ENCODE measurements around the gene ZBED2.
"Not testable (repeated sequence)": the region's sequence is repeated elsewhere in the genome, so short reads cannot be mapped to it uniquely, and the experiment has no call there.

The ZBED2 gene

GRCh38 chr3:111570404-111571030 lies 24.6 kb downstream of the ZBED2 start:
- no peak overlapping the region for H3K27ac ChIP-seq (ENCODE audit: insufficient read depth in 1 of 2, low read depth in 1 of 2, low read length in 2 of 2, poor library complexity in 1 of 2, severe bottlenecking in 2 of 2)
- no peaks in the 10 kb centered on the region for H3K27me3 ChIP-seq (replicated peaks in 2 of 5; ENCODE audit: control insufficient read depth in 4 of 5, insufficient read depth in 5 of 5, low read length in 4 of 5)
- no peaks in the 10 kb centered on the region for H3K36me3 ChIP-seq (ENCODE audit: control insufficient read depth in 4 of 4, insufficient read depth in 4 of 4, low read length in 3 of 4)
- no peaks in the 10 kb centered on the region for H3K4me1 ChIP-seq (ENCODE audit: control extremely low read depth in 1 of 4, control insufficient read depth in 4 of 4, insufficient read depth in 4 of 4, low read length in 3 of 4)
- ChIA-PET CTCF (interaction anchor here (0.7 kb wide), 1 partner anchor 47 kb away, joined by 3 read pairs; no protein-coding TSS in a partner anchor), POLR2A (no interaction called here)
- no peaks in the 10 kb centered on the region for H3K9me3 ChIP-seq (ENCODE audit: control extremely low read depth in 1 of 5, control insufficient read depth in 4 of 5, insufficient read depth in 2 of 5, low read depth in 1 of 5, low read length in 4 of 5)
- no peak overlapping the region for H3K4me3 ChIP-seq (ENCODE audit: control insufficient read depth in 1 of 7, extremely low read depth in 1 of 7, insufficient read depth in 4 of 7, low read depth in 2 of 7, low read length in 6 of 7)
- 98% methylated on average over 5 of the region's 12 CpGs for WGBS (ENCODE audit: insufficient coverage)
- no peak for DNase-seq

- H3K36me3 ChIP-seq (ENCODE audit: control insufficient read depth in 4 of 4, insufficient read depth in 4 of 4, low read length in 3 of 4), result no peaks in the 10 kb centered on the region
- ChIA-PET POLR2A (interaction anchor here (0.7 kb wide), 1 partner anchor 1999 kb away, joined by 3 read pairs; no protein-coding TSS in a partner anchor), CTCF (no interaction called here)
- H3K9me3 ChIP-seq (ENCODE audit: control extremely low read depth in 1 of 5, control insufficient read depth in 4 of 5, insufficient read depth in 2 of 5, low read depth in 1 of 5, low read length in 4 of 5), result no peaks in the 10 kb centered on the region
- H3K27me3 ChIP-seq (replicated peaks in 2 of 5; ENCODE audit: control insufficient read depth in 4 of 5, insufficient read depth in 5 of 5, low read length in 4 of 5), result no peaks in the 10 kb centered on the region
- H3K4me1 ChIP-seq (ENCODE audit: control extremely low read depth in 1 of 4, control insufficient read depth in 4 of 4, insufficient read depth in 4 of 4, low read length in 3 of 4), result no peaks in the 10 kb centered on the region
- no peak overlapping the region for H3K4me3 ChIP-seq (ENCODE audit: control insufficient read depth in 1 of 7, extremely low read depth in 1 of 7, insufficient read depth in 4 of 7, low read depth in 2 of 7, low read length in 6 of 7)
- no peak overlapping the region for H3K27ac ChIP-seq (ENCODE audit: insufficient read depth in 1 of 2, low read depth in 1 of 2, low read length in 2 of 2, poor library complexity in 1 of 2, severe bottlenecking in 2 of 2)
- DNase-seq, result no peak
Measured at GRCh38 chr3:111568911-111569310, 26.2 kb downstream of the ZBED2 start.

- ChIA-PET POLR2A (no interaction called here), CTCF (no interaction called here)
- Histone ChIP-seq H3K27ac (ENCODE audit: insufficient read depth in 1 of 2, low read depth in 1 of 2, low read length in 2 of 2, poor library complexity in 1 of 2, severe bottlenecking in 2 of 2) (no peak overlapping the region), H3K36me3 (ENCODE audit: control insufficient read depth in 4 of 4, insufficient read depth in 4 of 4, low read length in 3 of 4) (no peaks in the 10 kb centered on the region), H3K27me3 (replicated peaks in 2 of 5; ENCODE audit: control insufficient read depth in 4 of 5, insufficient read depth in 5 of 5, low read length in 4 of 5) (no peaks in the 10 kb centered on the region), H3K4me3 (ENCODE audit: control insufficient read depth in 1 of 7, extremely low read depth in 1 of 7, insufficient read depth in 4 of 7, low read depth in 2 of 7, low read length in 6 of 7) (no peak overlapping the region), H3K9me3 (ENCODE audit: control extremely low read depth in 1 of 5, control insufficient read depth in 4 of 5, insufficient read depth in 2 of 5, low read depth in 1 of 5, low read length in 4 of 5) (no peaks in the 10 kb centered on the region), H3K4me1 (ENCODE audit: control extremely low read depth in 1 of 4, control insufficient read depth in 4 of 4, insufficient read depth in 4 of 4, low read length in 3 of 4) (no peaks in the 10 kb centered on the region)
- no peak for DNase-seq
- no CpG with 5 or more reads among the region's 2 CpGs for WGBS (ENCODE audit: insufficient coverage)
Measured at GRCh38 chr3:111568355-111568754, 26.8 kb downstream of the ZBED2 start.

GRCh38 chr3:111566844-111567243 lies 28.3 kb downstream of the ZBED2 start:
- ChIA-PET POLR2A (no interaction called here), CTCF (no interaction called here)
- Histone ChIP-seq H3K36me3 (ENCODE audit: control insufficient read depth in 4 of 4, insufficient read depth in 4 of 4, low read length in 3 of 4) (no peaks in the 10 kb centered on the region), H3K27me3 (replicated peaks in 2 of 5; ENCODE audit: control insufficient read depth in 4 of 5, insufficient read depth in 5 of 5, low read length in 4 of 5) (no peaks in the 10 kb centered on the region), H3K4me1 (ENCODE audit: control extremely low read depth in 1 of 4, control insufficient read depth in 4 of 4, insufficient read depth in 4 of 4, low read length in 3 of 4) (no peaks in the 10 kb centered on the region), H3K27ac (ENCODE audit: insufficient read depth in 1 of 2, low read depth in 1 of 2, low read length in 2 of 2, poor library complexity in 1 of 2, severe bottlenecking in 2 of 2) (no peak overlapping the region), H3K4me3 (ENCODE audit: control insufficient read depth in 1 of 7, extremely low read depth in 1 of 7, insufficient read depth in 4 of 7, low read depth in 2 of 7, low read length in 6 of 7) (no peak overlapping the region), H3K9me3 (ENCODE audit: control extremely low read depth in 1 of 5, control insufficient read depth in 4 of 5, insufficient read depth in 2 of 5, low read depth in 1 of 5, low read length in 4 of 5) (no peaks in the 10 kb centered on the region)
- WGBS (ENCODE audit: insufficient coverage), result no CpG with 5 or more reads among the region's 2 CpGs
- DNase-seq, result no peak

GRCh38 chr3:111561902-111562301 lies 33.2 kb downstream of the ZBED2 start:
- CTCF ChIA-PET; H3K9me3 ChIP-seq (ENCODE audit: control extremely low read depth in 1 of 5, control insufficient read depth in 4 of 5, insufficient read depth in 2 of 5, low read depth in 1 of 5, low read length in 4 of 5); H3K27ac ChIP-seq (ENCODE audit: insufficient read depth in 1 of 2, low read depth in 1 of 2, low read length in 2 of 2, poor library complexity in 1 of 2, severe bottlenecking in 2 of 2); H3K36me3 ChIP-seq (ENCODE audit: control insufficient read depth in 4 of 4, insufficient read depth in 4 of 4, low read length in 3 of 4); H3K27me3 ChIP-seq (replicated peaks in 2 of 5; ENCODE audit: control insufficient read depth in 4 of 5, insufficient read depth in 5 of 5, low read length in 4 of 5); POLR2A ChIA-PET; H3K4me3 ChIP-seq (ENCODE audit: control insufficient read depth in 1 of 7, extremely low read depth in 1 of 7, insufficient read depth in 4 of 7, low read depth in 2 of 7, low read length in 6 of 7); H3K4me1 ChIP-seq (ENCODE audit: control extremely low read depth in 1 of 4, control insufficient read depth in 4 of 4, insufficient read depth in 4 of 4, low read length in 3 of 4); DNase-seq: not testable (repeated sequence)
- over 99% methylated on average over 12 of the region's 25 CpGs for WGBS (ENCODE audit: insufficient coverage)

- Histone ChIP-seq H3K36me3 (ENCODE audit: control insufficient read depth in 4 of 4, insufficient read depth in 4 of 4, low read length in 3 of 4) (peaks cover 0 to 10% (median 0%) of the 10 kb centered on the region in 4 experiments), H3K4me1 (ENCODE audit: control extremely low read depth in 1 of 4, control insufficient read depth in 4 of 4, insufficient read depth in 4 of 4, low read length in 3 of 4) (peaks cover 23 to 61% (median 37%) of the 10 kb centered on the region in 4 experiments)
- CTCF ChIA-PET, result interaction anchor here (1.2 kb wide), 1 partner anchor 21 kb away, joined by 3 read pairs; no protein-coding TSS in a partner anchor
Measured at GRCh38 chr3:111548756-111549155, 46.4 kb downstream of the ZBED2 start.

GRCh38 chr3:111548092-111548491 lies 47.1 kb downstream of the ZBED2 start:
- Histone ChIP-seq H3K27ac (ENCODE audit: insufficient read depth in 1 of 2, low read depth in 1 of 2, low read length in 2 of 2, poor library complexity in 1 of 2, severe bottlenecking in 2 of 2) (peak overlapping the region; percentile 1 to 44), H3K36me3 (ENCODE audit: control insufficient read depth in 4 of 4, insufficient read depth in 4 of 4, low read length in 3 of 4) (peaks cover 0 to 10% (median 0%) of the 10 kb centered on the region in 4 experiments), H3K4me1 (ENCODE audit: control extremely low read depth in 1 of 4, control insufficient read depth in 4 of 4, insufficient read depth in 4 of 4, low read length in 3 of 4) (peaks cover 25 to 67% (median 40%) of the 10 kb centered on the region in 4 experiments), H3K27me3 (replicated peaks in 2 of 5; ENCODE audit: control insufficient read depth in 4 of 5, insufficient read depth in 5 of 5, low read length in 4 of 5) (no peaks in the 10 kb centered on the region), H3K4me3 (ENCODE audit: control insufficient read depth in 1 of 7, extremely low read depth in 1 of 7, insufficient read depth in 4 of 7, low read depth in 2 of 7, low read length in 6 of 7) (peak overlapping the region in 3 of 7 experiments; percentile 14 to 34 (median 19)), H3K9me3 (ENCODE audit: control extremely low read depth in 1 of 5, control insufficient read depth in 4 of 5, insufficient read depth in 2 of 5, low read depth in 1 of 5, low read length in 4 of 5) (no peaks in the 10 kb centered on the region)
- ChIA-PET POLR2A (no interaction called here), CTCF (interaction anchor here (1.2 kb wide), 1 partner anchor 21 kb away, joined by 3 read pairs; no protein-coding TSS in a partner anchor)
- 57% methylated on average over 1 of the region's 1 CpG for WGBS (ENCODE audit: insufficient coverage)
- DNase-seq, result peak in 1 of 3 donors; percentile 7

More at GRCh38 chr3:111548756-111549155, 46.4 kb downstream of the ZBED2 start:
- Histone ChIP-seq H3K27me3 (replicated peaks in 2 of 5; ENCODE audit: control insufficient read depth in 4 of 5, insufficient read depth in 5 of 5, low read length in 4 of 5) (no peaks in the 10 kb centered on the region), H3K27ac (ENCODE audit: insufficient read depth in 1 of 2, low read depth in 1 of 2, low read length in 2 of 2, poor library complexity in 1 of 2, severe bottlenecking in 2 of 2) (peak overlapping the region in 1 of 2 experiments; percentile 1), H3K4me3 (ENCODE audit: control insufficient read depth in 1 of 7, extremely low read depth in 1 of 7, insufficient read depth in 4 of 7, low read depth in 2 of 7, low read length in 6 of 7) (peak overlapping the region in 1 of 7 experiments; percentile 40), H3K9me3 (ENCODE audit: control extremely low read depth in 1 of 5, control insufficient read depth in 4 of 5, insufficient read depth in 2 of 5, low read depth in 1 of 5, low read length in 4 of 5) (no peaks in the 10 kb centered on the region)
- POLR2A ChIA-PET, result no interaction called here
- DNase-seq, result peak in 1 of 3 donors; percentile 14
